Lower lobe of right lung (tissue), 2 donors: ENCODE data around the gene ABCG5. TPM values are rescaled to one million over a fixed set of nuclear protein-coding genes. Genes with fewer than 3 reads are reported as not detected.

ENCODE experiments used
- ATAC-seq, 2 donors: fragments of 200-7000 bp; cut with Tn5 transposase; one replicate each; pipeline ENCODE4 v1.9.1; 2020 to 2022; ENCODE audit warnings: mild to moderate bottlenecking in 2 of 2, moderate library complexity in 2 of 2
- DNase-seq: peaks from one replicate; pipeline ENCODE4 v3.0.0-alpha.2; 2020
- H3K27ac ChIP-seq: fragments of 200-600 bp; one replicate; pipeline ENCODE4 v1.8.0; 2022
- H3K27me3 ChIP-seq: fragments of 200-600 bp; one replicate; pipeline ENCODE4 v1.8.0; 2022; ENCODE audit warnings: low read depth
- H3K36me3 ChIP-seq: fragments of 200-600 bp; one replicate; pipeline ENCODE4 v1.8.0; 2022; ENCODE audit warnings: mild to moderate bottlenecking
- H3K4me1 ChIP-seq: fragments of 200-600 bp; one replicate; pipeline ENCODE4 v1.8.0; 2022
- H3K4me3 ChIP-seq: fragments of 200-600 bp; one replicate; pipeline ENCODE4 v1.8.0; 2022; ENCODE audit warnings: mild to moderate bottlenecking
- H3K9me3 ChIP-seq: fragments of 200-600 bp; one replicate; pipeline ENCODE4 v1.8.0; 2022
- intact Hi-C: fragments of 100-400 bp; cut with DNase I; formaldehyde crosslinking; loops from one replicate; pipeline ENCODE4 v1.11.0; 2022
- total RNA-seq: library from RNA; stranded (reverse); fragmentation: NEBNext Ultra II Directional; extraction: Animal tissue kit (Norgen Biotek cat#: 25700); gene quantifications from one replicate; pipeline ENCODE4 v1.2.1, GENCODE V29; 2021
- TF ChIP-seq, protein P1 (sequence below): fragments of 200-600 bp; IDR thresholded peaks from one replicate; pipeline ENCODE4 v1.8.0; 2022; ENCODE audit warnings: antibody characterized with exemption, mild to moderate bottlenecking
- donor health status: DM: no; HTN: yes; CAD: no; lungs with severe emphysema.

Gene ABCG5
- total RNA-seq, 1 donor from 2014 or later = not detected

DNA sequence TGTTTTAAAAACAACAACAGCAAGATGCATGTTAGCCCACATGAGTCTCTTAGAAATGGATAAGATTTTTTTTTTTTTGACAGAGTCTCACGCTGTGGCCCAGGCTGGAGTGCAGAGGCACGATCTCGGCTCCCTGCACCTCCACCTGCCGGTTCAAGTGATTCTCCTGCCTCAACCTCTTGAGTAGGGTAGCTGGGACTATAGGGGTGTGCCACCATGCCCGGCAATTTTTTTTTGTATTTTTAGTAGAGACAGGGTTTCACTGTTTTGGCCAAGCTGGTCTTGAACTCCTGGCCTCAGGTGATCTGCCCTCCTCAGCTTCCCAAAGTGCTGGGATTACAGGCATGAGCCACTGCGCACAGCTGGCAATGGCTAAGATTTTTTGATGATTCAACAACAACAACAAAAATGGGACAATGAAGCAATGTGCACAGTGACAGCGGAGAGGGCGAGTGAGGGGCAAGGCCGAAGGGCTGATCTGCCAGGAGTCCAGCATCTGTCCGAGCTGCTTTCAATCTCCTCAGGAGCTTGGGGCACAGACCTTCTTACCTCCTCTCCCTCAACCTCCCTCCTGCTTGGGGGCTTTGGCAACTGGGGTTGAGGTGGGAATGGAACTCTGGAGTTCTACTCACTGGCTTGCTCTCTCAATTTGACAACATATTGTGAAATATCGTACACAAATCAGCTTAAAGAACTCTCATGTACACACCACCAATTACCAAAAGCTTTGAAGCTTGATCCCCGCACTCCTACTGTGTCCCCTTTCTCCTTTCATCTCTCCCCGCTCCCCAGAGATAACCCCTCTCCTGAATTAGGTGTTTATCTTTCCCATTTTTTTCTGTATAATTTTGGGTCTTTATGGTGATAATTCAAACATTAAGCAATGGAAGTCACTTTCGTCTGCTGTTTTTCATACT lies 3.6 kb upstream of the ABCG5 start:
- H3K27me3 ChIP-seq = no peaks in the 10 kb centered on the region
- ATAC-seq = no peak
- no peaks in the 10 kb centered on the region for H3K36me3 ChIP-seq
- intact Hi-C loops = no loop called here
- TF ChIP-seq, protein P1, sequence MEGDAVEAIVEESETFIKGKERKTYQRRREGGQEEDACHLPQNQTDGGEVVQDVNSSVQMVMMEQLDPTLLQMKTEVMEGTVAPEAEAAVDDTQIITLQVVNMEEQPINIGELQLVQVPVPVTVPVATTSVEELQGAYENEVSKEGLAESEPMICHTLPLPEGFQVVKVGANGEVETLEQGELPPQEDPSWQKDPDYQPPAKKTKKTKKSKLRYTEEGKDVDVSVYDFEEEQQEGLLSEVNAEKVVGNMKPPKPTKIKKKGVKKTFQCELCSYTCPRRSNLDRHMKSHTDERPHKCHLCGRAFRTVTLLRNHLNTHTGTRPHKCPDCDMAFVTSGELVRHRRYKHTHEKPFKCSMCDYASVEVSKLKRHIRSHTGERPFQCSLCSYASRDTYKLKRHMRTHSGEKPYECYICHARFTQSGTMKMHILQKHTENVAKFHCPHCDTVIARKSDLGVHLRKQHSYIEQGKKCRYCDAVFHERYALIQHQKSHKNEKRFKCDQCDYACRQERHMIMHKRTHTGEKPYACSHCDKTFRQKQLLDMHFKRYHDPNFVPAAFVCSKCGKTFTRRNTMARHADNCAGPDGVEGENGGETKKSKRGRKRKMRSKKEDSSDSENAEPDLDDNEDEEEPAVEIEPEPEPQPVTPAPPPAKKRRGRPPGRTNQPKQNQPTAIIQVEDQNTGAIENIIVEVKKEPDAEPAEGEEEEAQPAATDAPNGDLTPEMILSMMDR = no peak
- no peak for DNase-seq
- H3K9me3 ChIP-seq = no peaks in the 10 kb centered on the region
- H3K4me1 ChIP-seq = no peaks in the 10 kb centered on the region
- no peak overlapping the region for H3K27ac ChIP-seq
- no peak overlapping the region for H3K4me3 ChIP-seq

DNA sequence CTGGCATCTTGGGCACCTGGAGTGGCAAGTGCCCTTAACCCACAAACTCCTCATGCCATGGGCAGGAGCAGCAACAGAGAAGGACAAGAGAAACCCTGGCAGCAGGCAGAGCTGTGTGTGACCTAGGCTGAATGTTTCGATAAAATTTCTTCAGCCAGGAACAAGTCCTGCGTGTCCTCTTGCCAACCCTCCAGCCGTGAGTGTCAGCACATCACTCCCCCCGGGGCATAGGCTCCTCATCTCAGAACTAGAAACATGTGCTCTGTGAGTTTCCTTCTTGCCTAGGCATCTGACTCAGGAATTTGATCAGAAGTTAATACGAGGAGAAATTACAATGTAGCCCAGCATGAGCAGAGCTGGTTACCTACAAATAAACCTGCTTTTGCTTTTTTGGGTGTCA lies 2.3 kb upstream of the ABCG5 start:
- ATAC-seq (no peak), DNase-seq (no peak)
- no peak overlapping the region for H3K4me3 ChIP-seq
- no peak overlapping the region for H3K27ac ChIP-seq
- no peaks in the 10 kb centered on the region for H3K27me3 ChIP-seq
- no peaks in the 10 kb centered on the region for H3K9me3 ChIP-seq
- TF ChIP-seq, protein P1 = no peak
- H3K36me3 ChIP-seq = no peaks in the 10 kb centered on the region
- no peaks in the 10 kb centered on the region for H3K4me1 ChIP-seq
- intact Hi-C loops = no loop called here

DNA sequence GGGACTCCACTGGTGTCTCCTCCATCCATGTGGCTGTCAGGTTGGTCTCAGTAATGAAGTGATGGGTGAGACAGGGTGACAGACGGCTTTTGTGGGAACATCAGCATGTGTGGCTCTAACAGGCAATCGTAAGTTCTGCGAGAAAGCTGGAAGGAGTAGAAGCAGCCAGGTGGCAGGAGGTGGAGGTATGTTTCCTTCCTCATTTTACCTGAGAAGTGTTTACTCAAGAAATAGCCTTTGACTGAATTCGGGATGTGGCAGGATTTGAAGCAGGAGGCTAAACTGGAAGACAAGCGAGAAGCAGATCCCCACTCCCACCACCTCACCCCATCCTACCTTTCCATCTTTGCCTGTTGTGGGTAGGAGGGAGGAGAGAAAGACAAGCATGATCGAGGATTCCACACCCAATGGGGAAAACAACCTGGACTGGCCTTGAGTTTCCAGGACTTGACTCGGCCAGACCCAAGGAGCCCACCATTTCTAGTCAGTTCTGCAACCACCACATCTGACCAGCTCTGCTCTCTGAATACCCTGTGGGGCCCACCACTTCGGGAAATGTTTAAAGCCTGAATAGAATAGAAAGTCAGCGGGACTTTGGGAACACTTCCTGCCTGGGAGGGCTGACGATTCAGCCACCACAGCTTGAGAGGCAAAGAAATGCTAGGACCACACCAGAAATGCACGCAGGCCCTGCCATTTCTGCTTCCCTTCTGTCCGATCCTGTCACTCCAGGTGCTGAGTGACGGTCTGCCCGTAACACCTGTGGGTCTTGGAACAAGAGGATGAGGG lies 1.3 kb upstream of the ABCG5 start:
- Histone ChIP-seq H3K4me3 (no peak overlapping the region), H3K4me1 (no peaks in the 10 kb centered on the region), H3K27ac (no peak overlapping the region), H3K9me3 (no peaks in the 10 kb centered on the region), H3K36me3 (no peaks in the 10 kb centered on the region), H3K27me3 (no peaks in the 10 kb centered on the region)
- DNase-seq = no peak
- TF ChIP-seq, protein P1 = no peak
- intact Hi-C loops = no loop called here
- ATAC-seq = no peak

DNA sequence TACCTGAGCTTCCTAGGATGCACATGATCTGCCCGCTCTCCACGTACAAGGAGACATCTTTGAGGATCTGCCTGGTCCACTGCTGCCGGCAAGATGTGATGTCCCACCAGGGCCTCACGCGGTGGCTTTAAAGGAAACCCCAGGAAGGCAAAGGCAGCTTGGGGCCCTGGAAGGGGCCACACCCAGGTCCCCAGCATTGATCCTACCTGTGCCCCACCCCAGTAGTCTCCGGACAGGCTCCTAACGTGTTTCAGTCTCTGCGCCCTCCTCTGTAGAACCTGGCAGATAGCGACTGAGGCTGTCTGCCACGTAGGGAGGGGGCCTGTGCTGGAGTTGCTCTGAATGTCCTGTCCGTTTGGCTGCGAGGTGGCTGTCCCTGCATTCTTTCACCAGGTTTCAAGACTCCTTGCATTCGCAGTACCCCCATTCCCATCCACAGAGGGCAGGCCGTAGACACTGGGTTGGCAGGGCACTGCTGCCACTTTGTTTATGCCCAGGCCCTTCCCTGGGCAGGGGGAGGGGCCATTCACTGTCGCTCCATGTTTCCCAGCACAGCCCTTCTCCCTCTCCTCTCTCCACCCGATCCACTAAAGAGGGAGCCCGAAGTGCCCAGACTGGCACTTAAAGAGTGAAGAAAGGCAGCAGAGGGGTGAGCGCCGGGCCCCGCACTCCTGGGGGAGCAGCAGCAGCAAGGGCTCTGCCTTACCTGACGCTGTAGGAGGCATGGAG lies 644 bp downstream of the ABCG5 start:
- no peaks in the 10 kb centered on the region for H3K27me3 ChIP-seq
- H3K36me3 ChIP-seq = no peaks in the 10 kb centered on the region
- intact Hi-C loops = no loop called here
- TF ChIP-seq, protein P1 = no peak
- no peak for DNase-seq
- no peaks in the 10 kb centered on the region for H3K9me3 ChIP-seq
- no peak for ATAC-seq
- H3K4me3 ChIP-seq = no peak overlapping the region
- no peaks in the 10 kb centered on the region for H3K4me1 ChIP-seq
- H3K27ac ChIP-seq = no peak overlapping the region

DNA sequence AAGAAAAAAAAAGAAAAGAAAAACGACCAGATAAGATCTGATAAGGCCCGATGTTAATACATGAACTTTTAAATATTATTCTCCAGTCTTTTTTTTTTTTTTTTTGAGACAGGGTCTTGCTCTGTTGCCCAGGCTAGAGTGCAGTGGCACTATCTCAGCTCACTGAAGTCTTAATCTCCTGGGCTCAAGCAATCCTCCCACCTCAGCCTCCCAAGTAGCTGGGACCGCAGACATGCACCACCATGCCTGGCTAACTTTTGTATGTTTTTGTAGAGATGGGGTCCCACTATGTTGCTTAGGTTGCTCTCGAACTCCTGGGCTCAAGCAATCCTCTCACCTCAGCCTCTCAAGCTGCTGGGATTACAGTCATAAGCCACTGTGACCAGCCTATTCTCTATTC lies 1.6 kb downstream of the ABCG5 start:
- H3K27ac ChIP-seq = no peak overlapping the region
- no peaks in the 10 kb centered on the region for H3K9me3 ChIP-seq
- TF ChIP-seq, protein P1 = no peak
- ATAC-seq = no peak
- no peak overlapping the region for H3K4me3 ChIP-seq
- no peak for DNase-seq
- H3K27me3 ChIP-seq = peaks cover 6% of the 10 kb centered on the region
- H3K36me3 ChIP-seq = no peaks in the 10 kb centered on the region
- intact Hi-C loops = no loop called here
- peaks cover 1% of the 10 kb centered on the region for H3K4me1 ChIP-seq
